Kidney epithelial cell (primary cell): ENCODE data around the gene TMEM59L. TPM values are rescaled to one million over a fixed set of nuclear protein-coding genes. Genes with fewer than 3 reads are reported as not detected.
"Not testable (repeated sequence)": the region's sequence is repeated elsewhere in the genome, so short reads cannot be mapped to it uniquely, and the experiment has no call there.

Experiments used
- DNase-seq: peaks from one replicate; pipeline ENCODE4 v3.0.0-alpha.2; 2010; ENCODE audit warnings: low read depth
- H3K27me3 ChIP-seq: 2 replicates; pipeline ENCODE4 v1.6.0; 2011; ENCODE audit warnings: low read length; ENCODE audit not compliant: control insufficient read depth, insufficient read depth
- H3K36me3 ChIP-seq: 2 replicates; pipeline ENCODE4 v1.5.1; 2011; ENCODE audit warnings: low read length; ENCODE audit not compliant: control insufficient read depth, insufficient read depth
- H3K4me3 ChIP-seq: 2 replicates; pipeline ENCODE4 v1.5.1; 2011; ENCODE audit warnings: low read depth, mild to moderate bottlenecking, control low read depth, low read length
- total RNA-seq: library from RNA; depleted of rRNA; stranded (reverse); fragments of >200 nt; gene quantifications from 2 replicates; pipeline ENCODE4 v1.2.3, GENCODE V29; 2015
- TF ChIP-seq, protein P1 (sequence below): IDR thresholded peaks from 2 replicates; pipeline ENCODE4 v1.5.1; 2011; ENCODE audit warnings: mild to moderate bottlenecking, moderate library complexity, low read length, control low read depth, inconsistent platforms; ENCODE audit not compliant: insufficient read depth, poor library complexity, severe bottlenecking

TMEM59L gene
- total RNA-seq, 1 donor from 2014 or later = 3.8 TPM

DNA sequence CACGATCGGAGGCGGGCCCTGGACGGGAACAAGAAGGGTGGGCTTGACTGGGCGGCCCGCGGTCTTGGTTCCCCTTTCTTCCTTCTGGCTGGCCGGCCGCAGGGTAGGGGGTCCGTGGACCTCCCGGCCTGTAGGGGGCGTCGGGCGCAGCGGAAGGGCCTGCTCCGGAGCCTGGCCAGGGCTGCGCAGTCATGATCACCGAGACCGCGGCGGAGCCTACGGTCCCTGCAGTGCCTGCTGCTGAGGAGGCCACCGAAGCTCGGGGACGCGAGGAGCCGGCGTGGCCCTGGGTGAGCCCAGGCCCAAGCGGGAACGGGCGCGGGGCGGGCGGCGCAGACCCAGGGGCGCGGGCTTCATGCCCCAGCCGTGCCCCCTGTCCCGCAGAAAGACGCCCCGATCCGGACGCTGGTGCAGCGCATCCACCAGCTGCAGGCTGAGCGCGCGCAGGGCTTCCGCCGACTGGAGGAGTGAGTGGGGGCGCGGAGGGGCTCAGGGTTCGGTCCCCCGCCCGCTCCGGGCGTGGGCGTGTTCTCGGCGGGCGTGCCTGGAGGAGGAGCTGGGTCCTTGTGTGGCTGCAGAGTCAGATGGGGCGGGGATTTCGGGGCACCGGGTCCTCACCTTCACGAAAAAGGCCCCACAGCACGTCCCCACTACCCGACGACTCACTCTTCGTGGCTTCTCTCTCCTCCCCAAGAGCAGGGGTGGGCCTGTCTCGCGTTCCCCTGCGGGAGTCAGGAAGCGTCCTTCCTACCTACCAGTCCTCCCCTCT, 23.9 kb upstream of the TMEM59L start, which contains the start of gene REX1BD:
TSS of gene REX1BD (plus strand) at position 188 of the 769 bp plus-strand sequence. CDS start at position 192, 4 bp downstream.
- Histone ChIP-seq H3K27me3 (no peaks in the 10 kb centered on the region), H3K4me3 (peak within 1 kb of the TSS; percentile 81), H3K36me3 (no peaks in the 10 kb centered on the region)
- no peak for DNase-seq
- TF ChIP-seq, protein P1, sequence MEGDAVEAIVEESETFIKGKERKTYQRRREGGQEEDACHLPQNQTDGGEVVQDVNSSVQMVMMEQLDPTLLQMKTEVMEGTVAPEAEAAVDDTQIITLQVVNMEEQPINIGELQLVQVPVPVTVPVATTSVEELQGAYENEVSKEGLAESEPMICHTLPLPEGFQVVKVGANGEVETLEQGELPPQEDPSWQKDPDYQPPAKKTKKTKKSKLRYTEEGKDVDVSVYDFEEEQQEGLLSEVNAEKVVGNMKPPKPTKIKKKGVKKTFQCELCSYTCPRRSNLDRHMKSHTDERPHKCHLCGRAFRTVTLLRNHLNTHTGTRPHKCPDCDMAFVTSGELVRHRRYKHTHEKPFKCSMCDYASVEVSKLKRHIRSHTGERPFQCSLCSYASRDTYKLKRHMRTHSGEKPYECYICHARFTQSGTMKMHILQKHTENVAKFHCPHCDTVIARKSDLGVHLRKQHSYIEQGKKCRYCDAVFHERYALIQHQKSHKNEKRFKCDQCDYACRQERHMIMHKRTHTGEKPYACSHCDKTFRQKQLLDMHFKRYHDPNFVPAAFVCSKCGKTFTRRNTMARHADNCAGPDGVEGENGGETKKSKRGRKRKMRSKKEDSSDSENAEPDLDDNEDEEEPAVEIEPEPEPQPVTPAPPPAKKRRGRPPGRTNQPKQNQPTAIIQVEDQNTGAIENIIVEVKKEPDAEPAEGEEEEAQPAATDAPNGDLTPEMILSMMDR = peak; percentile 90

- no peaks in the 10 kb centered on the region for H3K27me3 ChIP-seq
- H3K36me3 ChIP-seq = no peaks in the 10 kb centered on the region
- H3K4me3 ChIP-seq = peak overlapping the region; percentile 81
- TF ChIP-seq, protein P1 = no peak
- DNase-seq = no peak
These were observed 23.0 kb upstream of the TMEM59L start for GRCh38 chr19:18589380-18590272.

- Histone ChIP-seq H3K4me3 (peak overlapping the region; percentile 81), H3K27me3 (peaks cover 4% of the 10 kb centered on the region), H3K36me3 (no peaks in the 10 kb centered on the region)
- TF ChIP-seq, protein P1 = peak; percentile 65
- DNase-seq = peak; percentile 56
These were observed 22.1 kb upstream of the TMEM59L start for GRCh38 chr19:18590273-18591272.

DNA sequence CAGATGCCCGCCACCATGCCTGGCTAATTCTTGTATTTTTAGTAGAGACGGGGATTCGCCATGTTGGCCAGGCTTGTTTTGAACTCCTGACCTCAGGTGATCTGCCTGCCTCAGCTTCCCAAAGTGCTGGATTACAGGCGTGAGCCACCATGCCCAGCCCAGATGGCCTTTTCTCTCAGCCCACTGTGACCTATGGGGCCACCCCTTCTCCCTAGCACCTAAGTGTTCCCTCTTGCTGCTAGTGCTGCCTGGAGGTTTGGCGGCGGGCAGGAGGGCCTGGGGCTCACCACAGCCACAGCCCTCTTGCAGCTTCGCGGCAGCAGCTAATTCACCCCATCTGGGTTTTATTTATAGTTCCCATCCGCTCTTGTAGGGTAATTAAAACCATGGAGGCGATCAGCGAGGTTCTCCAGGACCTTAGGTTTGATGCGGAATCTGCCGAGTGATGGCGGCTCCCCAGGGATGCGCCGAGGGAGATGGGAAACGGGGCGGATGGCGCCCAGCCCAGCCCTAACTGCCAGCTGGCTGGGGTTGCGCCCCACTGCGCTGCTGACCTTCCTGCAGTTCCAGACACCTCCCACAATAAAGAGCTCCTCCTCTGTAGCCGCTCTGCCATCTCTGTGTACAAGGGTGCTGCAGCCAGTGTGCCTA, 20.8 kb upstream of the TMEM59L start:
- DNase-seq = no peak
- TF ChIP-seq, protein P1 = no peak
- H3K27me3 ChIP-seq = peaks cover 11% of the 10 kb centered on the region
- H3K36me3 ChIP-seq = no peaks in the 10 kb centered on the region
- no peak overlapping the region for H3K4me3 ChIP-seq

DNA sequence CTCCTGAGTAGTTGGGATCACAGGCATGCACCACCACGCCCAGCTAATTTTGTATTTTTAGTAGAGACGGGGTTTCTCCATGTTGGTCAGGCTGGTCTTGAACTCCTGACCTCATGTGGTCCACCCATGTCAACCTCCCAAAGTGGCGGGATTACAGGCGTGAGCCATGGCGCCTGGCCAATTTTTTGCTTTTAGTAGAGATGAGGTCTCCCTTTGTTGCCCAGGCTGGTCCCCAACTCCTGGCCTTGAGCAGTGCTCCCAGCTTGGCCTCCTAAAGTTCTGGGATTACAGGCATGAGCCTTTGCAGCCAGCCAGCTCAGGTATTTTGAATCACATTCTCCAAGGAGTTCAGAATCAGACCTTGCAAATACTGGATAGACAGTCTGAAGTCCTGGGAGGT, 19.9 kb upstream of the TMEM59L start:
- H3K36me3 ChIP-seq, DNase-seq, H3K4me3 ChIP-seq: not testable (repeated sequence)
- peaks cover 14% of the 10 kb centered on the region for H3K27me3 ChIP-seq
